ENCODE results near the gene PREB. TPM values are rescaled to one million over a fixed set of nuclear protein-coding genes. Genes with fewer than 3 reads are reported as not detected.

The PREB gene
- total and polyA plus RNA-seq, 2 experiments from 2014 or later = 69.2 to 90.3 TPM

GRCh38 chr2:27170581-27171337 lies 36.3 kb upstream of the PREB start:
- Histone ChIP-seq H3K4me1 (ENCODE audit: insufficient read depth) (no peaks in the 10 kb centered on the region), H3K36me3 (replicated peaks; ENCODE audit: insufficient read depth, low read depth) (no peaks in the 10 kb centered on the region), H4K20me1 (ENCODE audit: insufficient read depth, poor library complexity, severe bottlenecking) (no peaks in the 10 kb centered on the region), H3K27ac (no peak overlapping the region), H3K4me2 (no peak overlapping the region), H3K9me2 (replicated peaks; ENCODE audit: insufficient read depth) (no peaks in the 10 kb centered on the region), H2AFZ (no peak overlapping the region), H3K4me3 (no peak overlapping the region), H3K79me2 (no peaks in the 10 kb centered on the region), H3K27me3 (peaks cover 8% of the 10 kb centered on the region), H3K9me3 (ENCODE audit: low read depth) (no peaks in the 10 kb centered on the region)
- TF ChIP-seq EZH2phosphoT487 (IDR thresholded peaks at IDR 0.05; ENCODE audit: low read depth, severe bottlenecking, unreplicated experiment) (no peak), EZH2 (IDR thresholded peaks at IDR 0.05; ENCODE audit: borderline replicate concordance) (no peak)
- TF ChIP-seq, protein P1, sequence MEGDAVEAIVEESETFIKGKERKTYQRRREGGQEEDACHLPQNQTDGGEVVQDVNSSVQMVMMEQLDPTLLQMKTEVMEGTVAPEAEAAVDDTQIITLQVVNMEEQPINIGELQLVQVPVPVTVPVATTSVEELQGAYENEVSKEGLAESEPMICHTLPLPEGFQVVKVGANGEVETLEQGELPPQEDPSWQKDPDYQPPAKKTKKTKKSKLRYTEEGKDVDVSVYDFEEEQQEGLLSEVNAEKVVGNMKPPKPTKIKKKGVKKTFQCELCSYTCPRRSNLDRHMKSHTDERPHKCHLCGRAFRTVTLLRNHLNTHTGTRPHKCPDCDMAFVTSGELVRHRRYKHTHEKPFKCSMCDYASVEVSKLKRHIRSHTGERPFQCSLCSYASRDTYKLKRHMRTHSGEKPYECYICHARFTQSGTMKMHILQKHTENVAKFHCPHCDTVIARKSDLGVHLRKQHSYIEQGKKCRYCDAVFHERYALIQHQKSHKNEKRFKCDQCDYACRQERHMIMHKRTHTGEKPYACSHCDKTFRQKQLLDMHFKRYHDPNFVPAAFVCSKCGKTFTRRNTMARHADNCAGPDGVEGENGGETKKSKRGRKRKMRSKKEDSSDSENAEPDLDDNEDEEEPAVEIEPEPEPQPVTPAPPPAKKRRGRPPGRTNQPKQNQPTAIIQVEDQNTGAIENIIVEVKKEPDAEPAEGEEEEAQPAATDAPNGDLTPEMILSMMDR (IDR thresholded peaks at IDR 0.05; ENCODE audit: poor library complexity) = no peak
- WGBS (ENCODE audit: low lambda C conversion rate, missing lambda C conversion rate) = 79% methylated on average over 6 of the region's 6 CpGs
- no peak for DNase-seq (ENCODE audit: low spot score)

DNA sequence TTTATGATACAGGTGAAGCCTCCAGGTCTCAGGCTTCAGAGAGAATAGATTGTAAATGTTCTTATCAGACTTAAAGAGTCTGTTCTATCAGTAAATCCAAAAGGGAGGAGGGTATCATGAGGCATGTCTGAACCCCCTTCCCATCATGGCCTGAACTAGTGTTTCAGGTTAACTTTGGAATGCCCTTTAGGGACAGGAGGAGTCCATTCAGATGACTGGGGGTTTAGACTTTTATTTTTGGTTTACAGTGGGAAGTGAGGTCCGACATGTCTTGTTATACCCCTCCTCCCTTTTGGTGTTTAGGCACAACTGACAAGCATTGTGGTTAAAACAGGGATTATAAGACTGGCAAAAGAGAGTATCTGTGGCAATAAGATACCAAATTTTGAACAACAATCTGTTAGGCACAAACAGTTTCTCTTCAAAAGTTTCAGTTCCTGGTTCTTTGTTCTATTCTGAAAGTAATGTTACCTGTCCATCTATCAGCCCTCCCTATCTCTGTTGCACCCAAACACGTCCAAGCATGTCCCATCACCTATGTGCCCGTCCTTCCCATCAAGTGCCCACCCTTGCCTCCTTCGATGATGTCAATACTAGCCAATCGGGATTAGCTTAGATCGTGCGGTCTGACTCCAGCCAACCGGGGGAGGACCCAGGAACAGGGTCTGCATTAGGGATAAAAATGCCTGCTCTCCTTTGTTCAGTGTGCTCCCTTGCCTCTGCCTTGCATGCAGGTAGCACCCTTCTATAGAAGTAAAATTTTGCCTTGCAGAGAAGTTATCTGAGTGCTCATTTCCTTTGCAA lies 30.7 kb upstream of the PREB start:
- no peak for DNase-seq (ENCODE audit: low spot score)
- Histone ChIP-seq H3K4me2 (no peak overlapping the region), H4K20me1 (ENCODE audit: insufficient read depth, poor library complexity, severe bottlenecking) (no peaks in the 10 kb centered on the region), H3K4me1 (ENCODE audit: insufficient read depth) (no peaks in the 10 kb centered on the region), H3K27ac (no peak overlapping the region), H3K27me3 (peaks cover 2% of the 10 kb centered on the region), H3K4me3 (no peak overlapping the region), H3K9me2 (replicated peaks; ENCODE audit: insufficient read depth) (no peaks in the 10 kb centered on the region), H3K36me3 (replicated peaks; ENCODE audit: insufficient read depth, low read depth) (no peaks in the 10 kb centered on the region), H3K79me2 (no peaks in the 10 kb centered on the region), H2AFZ (no peak overlapping the region), H3K9me3 (ENCODE audit: low read depth) (no peaks in the 10 kb centered on the region)
- TF ChIP-seq EZH2 (IDR thresholded peaks at IDR 0.05; ENCODE audit: borderline replicate concordance) (no peak), EZH2phosphoT487 (IDR thresholded peaks at IDR 0.05; ENCODE audit: low read depth, severe bottlenecking, unreplicated experiment) (no peak)
- TF ChIP-seq, protein P1 (IDR thresholded peaks at IDR 0.05; ENCODE audit: poor library complexity) = no peak
- WGBS (ENCODE audit: low lambda C conversion rate, missing lambda C conversion rate) = 85% methylated on average over 8 of the region's 8 CpGs

GRCh38 chr2:27162151-27163121 lies 28.0 kb upstream of the PREB start:
- H4K20me1 ChIP-seq (ENCODE audit: insufficient read depth, poor library complexity, severe bottlenecking) = no peaks in the 10 kb centered on the region
- no peak for DNase-seq (ENCODE audit: low spot score)
- no peak overlapping the region for H3K4me3 ChIP-seq
- H3K4me2 ChIP-seq = no peak overlapping the region
- no peak overlapping the region for H2AFZ ChIP-seq
- H3K4me1 ChIP-seq (ENCODE audit: insufficient read depth) = no peaks in the 10 kb centered on the region
- no peaks in the 10 kb centered on the region for H3K79me2 ChIP-seq
- TF ChIP-seq, protein P1 (IDR thresholded peaks at IDR 0.05; ENCODE audit: poor library complexity) = no peak
- TF ChIP-seq EZH2 (IDR thresholded peaks at IDR 0.05; ENCODE audit: borderline replicate concordance) (no peak), EZH2phosphoT487 (IDR thresholded peaks at IDR 0.05; ENCODE audit: low read depth, severe bottlenecking, unreplicated experiment) (no peak)
- H3K36me3 ChIP-seq (replicated peaks; ENCODE audit: insufficient read depth, low read depth) = no peaks in the 10 kb centered on the region
- H3K9me2 ChIP-seq (replicated peaks; ENCODE audit: insufficient read depth) = no peaks in the 10 kb centered on the region
- no peaks in the 10 kb centered on the region for H3K27me3 ChIP-seq
- 84% methylated on average over 15 of the region's 15 CpGs for WGBS (ENCODE audit: low lambda C conversion rate, missing lambda C conversion rate)
- H3K27ac ChIP-seq = no peak overlapping the region
- H3K9me3 ChIP-seq (ENCODE audit: low read depth) = no peaks in the 10 kb centered on the region

All from hepatocyte (in vitro differentiated cells).